GM19239 (cell line): ENCODE results near the gene SMAGP.
"Not testable (repeated sequence)": the region's sequence is repeated elsewhere in the genome, so short reads cannot be mapped to it uniquely, and the experiment has no call there.

Experiments
- DNase-seq: peaks from one replicate; pipeline ENCODE4 v3.0.0; 2011; ENCODE audit warnings: low spot score; ENCODE audit not compliant: insufficient read length
- FAIRE-seq: peaks from 2 replicates; lab custom pipeline; 2011; peaks lifted over from hg19 to GRCh38; lab: Jason Lieb, UNC

SMAGP gene

DNA sequence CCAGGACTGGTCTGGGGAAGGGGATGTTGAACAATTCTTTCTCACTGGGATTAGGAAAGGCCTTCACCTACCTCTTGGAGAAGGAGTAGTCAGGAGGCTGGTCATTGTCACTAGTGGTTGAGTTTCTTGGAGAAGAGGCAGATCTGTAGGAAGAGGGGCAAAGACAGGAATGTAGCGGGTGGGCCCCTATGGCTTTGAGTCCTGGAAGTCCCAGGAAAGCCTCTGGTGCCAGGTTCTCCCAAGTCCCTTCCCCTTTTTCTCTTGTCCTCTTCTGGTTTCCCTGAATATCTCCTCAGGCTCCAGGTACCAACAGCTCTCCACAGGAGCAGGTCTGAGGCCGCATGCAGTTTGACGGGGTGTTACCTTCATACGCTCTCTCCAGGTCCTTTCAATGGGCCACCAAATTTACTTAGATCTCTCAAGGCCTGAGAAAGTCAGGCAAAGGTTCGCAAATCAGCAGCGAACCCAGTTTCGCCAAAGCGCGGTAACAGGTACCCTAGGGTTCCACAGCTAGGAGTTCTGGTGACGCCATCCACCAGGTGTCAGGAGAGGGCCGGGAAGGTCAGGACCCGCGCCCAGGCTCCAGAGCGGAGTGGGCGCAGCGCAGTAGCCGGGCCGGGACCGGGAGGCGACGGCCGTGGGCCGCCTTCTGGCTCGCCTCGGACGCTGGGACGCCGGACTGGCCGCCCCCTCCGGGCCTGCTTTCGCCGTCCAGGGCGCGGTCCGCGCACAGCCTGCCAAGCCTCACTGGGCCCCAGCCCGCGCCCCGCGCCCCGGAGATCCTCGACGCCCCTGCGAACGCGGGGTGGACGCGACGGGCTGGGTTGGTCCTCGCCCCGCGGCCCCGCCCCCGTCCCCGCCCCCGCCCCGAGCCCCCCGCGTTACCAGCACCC is 795 bp downstream of the SMAGP start:
- DNase-seq (no peak), FAIRE-seq (no peak)

DNA sequence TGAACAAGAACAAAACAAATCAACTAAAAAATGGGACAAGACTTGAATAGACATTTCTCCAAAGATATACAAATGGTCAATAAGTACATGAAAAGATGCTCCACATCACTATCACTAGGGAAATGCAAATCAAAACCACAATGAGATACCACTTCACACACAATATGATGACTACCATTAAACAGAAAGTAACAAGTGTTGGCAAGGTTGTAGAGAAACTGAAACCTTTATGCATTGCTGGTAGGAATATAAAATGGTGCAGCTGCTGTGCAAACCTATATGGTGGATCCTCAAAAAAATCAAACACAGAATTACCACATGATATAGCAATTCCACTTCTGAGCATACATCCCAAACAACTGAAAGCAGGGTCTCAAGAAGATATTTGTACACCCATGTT is 5.2 kb downstream of the SMAGP start:
- FAIRE-seq (no peak), DNase-seq (no peak)

DNA sequence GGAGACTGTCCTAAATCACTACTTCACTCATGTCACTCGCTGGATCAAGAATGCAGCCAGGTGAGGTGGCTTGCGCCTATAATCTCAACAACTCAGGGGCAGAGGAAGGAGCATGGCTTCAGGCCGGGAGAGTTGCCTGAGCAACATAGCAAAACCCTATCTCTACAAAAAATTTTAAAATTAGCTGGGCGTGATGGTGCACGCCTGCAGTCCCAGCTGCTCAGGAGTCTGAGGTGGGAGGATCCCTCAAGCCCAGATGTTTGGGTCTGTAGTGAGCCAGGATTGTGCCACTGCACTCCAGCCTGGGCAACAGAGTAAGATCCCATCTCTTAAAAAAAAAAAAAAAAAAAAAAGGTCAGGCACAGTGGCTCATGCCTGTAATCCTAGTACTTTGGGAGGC is 5.9 kb downstream of the SMAGP start:
- DNase-seq (no peak), FAIRE-seq (no peak)

DNA sequence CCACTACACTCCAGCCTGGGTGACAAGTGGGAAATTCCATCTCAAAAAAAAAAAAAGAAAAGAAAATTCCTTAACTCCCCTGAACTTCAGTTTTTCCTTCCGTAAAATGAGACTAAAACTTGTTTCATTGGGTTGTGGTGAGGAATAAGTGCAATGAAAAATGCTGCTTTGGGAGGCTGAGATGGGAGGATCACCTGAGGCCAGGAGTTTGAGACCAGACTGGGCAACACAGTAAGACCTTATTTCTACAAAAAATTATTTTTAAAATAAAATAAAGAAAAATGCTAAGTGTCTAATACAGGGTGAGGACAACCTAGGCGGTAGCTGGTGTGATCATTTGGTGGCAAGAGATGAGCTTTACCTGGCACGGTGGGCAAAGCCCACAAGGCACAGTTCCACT is 6.9 kb downstream of the SMAGP start:
- no peak for DNase-seq
- no peak for FAIRE-seq

DNA sequence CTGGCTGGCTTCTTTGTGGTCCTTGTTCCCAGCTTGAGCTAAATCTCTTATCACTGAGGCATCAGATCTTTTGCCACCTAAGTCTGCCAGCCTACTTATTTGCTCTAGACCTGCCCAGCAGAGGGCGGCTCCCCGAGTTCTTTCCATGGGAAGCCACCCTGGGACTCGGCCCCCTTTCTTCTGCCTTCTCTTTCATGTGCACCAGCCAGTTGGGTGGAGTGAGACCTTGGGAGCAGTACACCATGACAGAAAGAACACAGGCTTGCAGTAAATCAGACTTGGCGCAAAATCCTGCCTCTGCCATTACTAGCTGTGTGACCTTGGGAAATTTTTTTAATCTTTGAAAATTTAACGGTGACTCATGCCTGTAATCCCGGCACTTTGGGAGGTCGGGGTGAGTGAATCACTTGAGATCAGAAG is 7.4 kb downstream of the SMAGP start:
- DNase-seq (no peak), FAIRE-seq (no peak)

DNA sequence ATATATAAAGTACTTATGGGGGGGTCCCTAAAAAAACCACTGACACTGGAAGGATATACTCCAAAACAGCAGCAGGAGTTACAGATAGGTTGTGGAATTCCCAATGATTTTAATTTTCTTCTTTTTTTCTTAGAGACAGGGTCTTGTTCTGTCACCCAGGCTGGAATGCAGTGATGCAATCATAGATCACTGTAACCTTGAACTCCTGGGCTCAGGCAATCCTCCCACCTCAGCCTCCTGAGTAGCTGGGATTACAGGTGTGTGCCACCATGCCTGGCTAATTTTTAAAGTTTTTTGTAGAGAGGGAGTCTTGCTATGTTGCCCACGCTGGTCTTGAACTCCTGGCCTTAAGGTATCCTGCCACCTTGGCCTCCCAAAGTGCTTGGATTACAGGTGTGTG is 10.6 kb downstream of the SMAGP start:
- DNase-seq, FAIRE-seq: not testable (repeated sequence)

DNA sequence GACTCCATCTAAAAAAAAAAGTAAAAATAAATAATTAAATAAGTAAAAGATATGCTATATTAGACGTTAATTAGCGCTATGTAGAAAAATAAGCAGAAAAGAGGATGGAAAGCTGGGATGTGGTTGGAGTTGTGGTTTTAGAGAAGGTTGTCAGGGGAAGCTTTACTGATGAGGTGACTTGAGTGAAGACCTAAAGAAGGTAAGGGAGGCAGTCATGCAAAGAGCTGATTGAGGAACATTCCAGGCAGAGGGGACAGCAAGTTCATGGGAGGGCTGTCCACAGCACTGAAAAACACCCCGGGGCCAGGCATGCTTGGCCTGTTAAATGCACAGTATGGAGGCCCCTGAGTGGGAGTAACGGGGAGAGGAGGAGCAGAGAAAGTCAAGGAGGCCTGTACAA is 15.7 kb downstream of the SMAGP start:
- no peak for FAIRE-seq
- no peak for DNase-seq

DNA sequence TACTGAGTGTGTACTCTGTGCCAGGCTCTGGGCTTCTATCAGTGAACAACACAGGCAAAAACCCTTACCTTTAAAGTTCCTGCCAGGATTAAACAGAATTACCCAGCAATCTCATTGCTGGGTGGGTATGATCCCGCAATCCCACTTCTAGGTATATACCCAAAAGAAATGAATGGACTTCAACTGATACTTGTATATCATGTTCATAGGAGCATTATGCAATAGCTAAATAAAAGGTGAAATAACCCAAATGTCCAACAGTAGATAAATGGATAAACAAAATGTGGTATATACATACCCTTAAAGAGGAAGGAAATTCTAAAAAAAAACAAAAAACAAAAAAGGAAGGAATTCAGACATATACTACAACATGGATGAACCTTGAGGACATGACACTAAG is 16.9 kb downstream of the SMAGP start:
- DNase-seq (no peak), FAIRE-seq (no peak)

DNA sequence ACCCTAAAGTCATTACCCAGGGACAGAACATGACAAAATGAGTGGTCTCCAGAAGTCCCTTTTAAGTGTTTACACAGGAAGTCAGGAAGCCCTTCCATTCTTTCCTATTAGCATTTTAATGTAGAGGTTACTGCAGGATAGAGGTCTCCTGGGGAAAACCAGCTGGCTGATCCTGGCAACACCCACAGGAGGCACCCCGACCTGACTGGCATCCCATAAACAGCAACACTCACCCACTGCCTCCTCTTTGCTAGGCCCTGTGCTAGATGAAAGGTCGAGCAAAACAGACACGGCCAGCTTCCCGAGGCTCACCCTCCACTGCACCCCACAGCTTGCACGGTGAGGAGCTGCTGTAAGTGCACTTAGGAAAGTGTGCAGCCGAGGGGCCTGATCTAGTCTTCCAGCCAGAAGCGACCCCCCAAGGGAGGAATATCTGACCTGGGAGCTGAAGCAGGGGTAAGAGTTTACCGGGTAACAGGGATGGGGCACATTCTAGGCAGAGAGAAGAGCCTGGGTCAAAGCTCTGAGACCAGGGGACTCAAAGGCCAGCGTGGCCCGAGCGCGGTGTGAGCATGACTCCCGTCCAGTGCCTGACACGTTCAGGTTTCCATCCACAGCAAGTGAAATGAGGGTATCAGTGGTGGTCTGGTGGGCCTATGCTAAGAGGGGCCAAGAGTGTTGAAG is 22.6 kb downstream of the SMAGP start:
- no peak for DNase-seq
- FAIRE-seq = no peak

DNA sequence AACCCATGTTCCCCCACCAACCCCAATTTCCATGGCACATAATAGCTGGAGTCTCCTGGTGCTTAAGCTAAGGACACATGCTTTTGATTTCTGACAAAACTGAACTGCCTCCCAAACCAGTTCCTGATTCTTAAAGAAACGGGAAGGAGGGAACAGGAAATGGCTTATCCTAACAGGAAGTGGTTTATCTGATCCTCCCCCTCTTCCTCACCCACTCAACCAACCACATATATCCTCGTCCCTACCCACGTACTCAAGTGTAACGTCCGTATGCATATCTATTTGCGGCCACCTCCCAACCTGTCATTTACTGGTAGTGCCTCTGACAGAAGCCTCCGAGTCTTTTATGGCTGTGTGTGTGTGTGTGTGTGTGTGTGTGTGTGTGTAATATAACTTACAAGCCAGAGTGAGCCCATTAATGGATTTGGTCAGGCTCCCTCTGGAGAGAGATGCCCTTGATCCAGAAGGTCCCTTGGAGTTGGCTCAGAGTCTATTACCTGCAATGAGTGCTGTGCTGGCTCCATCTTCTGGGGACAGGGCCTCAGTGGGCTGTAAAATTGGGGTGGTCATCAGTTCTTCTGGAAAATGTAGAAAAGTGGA is 23.9 kb downstream of the SMAGP start:
- FAIRE-seq (no peak), DNase-seq (no peak)

DNA sequence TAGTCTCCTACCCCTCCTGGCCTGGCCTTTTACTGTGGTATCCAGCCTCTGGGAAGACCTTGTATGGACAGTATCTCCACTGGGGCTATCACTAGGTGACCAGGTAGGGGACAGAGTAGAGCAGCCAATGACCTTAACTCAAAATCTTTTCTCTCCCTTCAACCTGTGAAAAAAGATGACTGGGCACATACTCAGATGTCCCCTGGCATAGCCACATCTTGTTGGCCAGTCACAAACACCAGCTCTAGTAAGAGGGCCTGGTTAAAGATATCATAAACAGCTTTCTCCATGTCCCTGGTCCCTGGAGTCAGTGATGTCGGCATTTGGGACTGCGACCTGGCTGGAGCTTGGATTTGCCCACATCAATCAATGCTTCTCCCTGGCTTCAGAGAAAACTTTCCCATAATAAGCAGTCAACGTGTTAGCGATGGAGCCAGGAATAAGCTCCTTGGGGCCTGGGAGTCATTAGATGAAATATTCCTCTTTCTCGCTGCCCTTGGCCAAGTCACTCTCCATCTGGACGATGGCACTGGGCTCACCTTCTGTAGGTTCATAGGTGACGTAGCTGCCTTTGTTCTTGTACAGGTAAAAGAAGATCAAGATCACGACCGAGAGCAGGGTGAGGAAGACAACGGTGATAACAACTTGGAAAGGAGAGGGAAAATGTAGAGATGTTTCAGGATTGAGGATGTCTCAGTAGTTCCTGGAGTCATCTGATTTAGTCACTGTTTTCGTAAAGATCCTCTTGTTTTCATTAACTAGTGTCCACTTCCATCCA is 24.6 kb downstream of the SMAGP start:
- DNase-seq = no peak
- no peak for FAIRE-seq

DNA sequence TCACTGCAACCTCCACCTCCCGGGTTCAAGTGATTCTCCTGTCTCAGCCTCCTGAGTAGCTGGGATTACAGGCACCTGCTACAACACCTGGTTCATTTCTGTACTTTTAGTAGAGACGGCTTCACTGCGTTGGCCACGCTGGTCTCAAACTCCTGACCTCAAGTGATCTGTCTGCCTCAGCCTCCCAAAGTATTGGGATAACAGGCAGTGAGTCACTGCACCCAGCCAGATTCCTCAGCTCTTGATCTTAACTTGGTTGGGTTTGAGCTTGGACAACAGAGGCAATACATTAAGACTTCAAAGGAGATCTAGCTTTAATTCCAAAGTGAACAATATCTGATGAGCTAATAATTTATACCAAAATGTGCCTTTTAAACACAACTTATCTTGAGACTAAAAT is 25.9 kb downstream of the SMAGP start:
- FAIRE-seq (no peak), DNase-seq (no peak)

DNA sequence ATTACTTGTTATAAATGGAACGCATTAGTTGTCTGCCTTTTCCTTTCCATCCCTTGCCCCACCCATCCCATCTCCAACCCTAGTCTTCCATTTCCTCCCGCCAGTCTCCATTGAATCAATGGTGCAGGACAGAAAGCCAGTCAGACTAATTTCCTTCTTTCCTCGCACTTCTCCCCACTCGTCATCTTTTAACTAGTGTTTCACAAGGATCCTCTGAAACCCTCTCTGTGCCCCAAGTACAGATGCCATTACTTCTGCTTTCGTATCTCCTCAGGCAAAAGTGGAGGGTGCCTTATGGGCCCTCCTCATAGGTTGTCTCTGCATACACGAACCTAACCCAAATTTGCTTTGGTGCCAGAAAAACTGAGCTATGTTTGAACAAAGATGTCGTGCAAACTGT is 27.3 kb downstream of the SMAGP start:
- no peak for DNase-seq

DNA sequence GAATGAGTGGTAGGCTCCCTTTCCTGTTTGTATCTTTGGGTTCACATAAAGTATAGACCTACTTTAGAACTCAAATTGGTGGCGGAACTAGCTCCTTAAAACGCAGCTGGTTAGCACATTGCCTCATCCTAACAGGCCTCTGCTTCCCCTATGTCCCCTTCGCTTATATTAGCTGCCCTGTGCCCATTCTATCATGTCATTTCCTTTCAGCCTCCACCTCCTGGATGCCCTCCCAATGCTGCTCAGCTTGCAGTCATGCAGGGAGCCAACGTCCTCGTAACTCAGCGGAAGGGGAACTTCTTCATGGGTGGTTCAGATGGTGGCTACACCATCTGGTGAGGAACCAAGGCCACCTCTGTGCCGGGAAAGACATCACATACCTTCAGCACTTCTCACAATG is 28.1 kb downstream of the SMAGP start:
- DNase-seq = no peak

More for the DNA sequence above, 27.3 kb downstream of the SMAGP start:
- no peak for FAIRE-seq

DNA sequence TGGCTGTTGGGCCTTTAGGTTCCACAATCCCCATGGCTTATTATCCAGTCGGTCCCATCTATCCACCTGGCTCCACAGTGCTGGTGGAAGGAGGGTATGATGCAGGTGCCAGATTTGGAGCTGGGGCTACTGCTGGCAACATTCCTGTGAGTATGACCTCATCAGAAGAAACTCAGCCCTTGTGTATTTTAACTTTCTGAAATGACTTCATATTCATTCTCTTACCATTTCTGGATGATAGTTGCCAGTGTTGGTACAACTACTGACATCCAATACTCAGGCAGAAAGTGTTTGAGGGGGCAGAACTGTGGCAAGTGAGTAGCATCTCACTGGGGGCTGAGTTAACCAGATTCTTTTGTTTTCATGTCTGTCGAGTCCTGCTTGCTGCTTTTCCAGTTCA is 29.2 kb downstream of the SMAGP start:
- FAIRE-seq (no peak), DNase-seq (no peak)

More for the DNA sequence above, 28.1 kb downstream of the SMAGP start:
- no peak for FAIRE-seq

DNA sequence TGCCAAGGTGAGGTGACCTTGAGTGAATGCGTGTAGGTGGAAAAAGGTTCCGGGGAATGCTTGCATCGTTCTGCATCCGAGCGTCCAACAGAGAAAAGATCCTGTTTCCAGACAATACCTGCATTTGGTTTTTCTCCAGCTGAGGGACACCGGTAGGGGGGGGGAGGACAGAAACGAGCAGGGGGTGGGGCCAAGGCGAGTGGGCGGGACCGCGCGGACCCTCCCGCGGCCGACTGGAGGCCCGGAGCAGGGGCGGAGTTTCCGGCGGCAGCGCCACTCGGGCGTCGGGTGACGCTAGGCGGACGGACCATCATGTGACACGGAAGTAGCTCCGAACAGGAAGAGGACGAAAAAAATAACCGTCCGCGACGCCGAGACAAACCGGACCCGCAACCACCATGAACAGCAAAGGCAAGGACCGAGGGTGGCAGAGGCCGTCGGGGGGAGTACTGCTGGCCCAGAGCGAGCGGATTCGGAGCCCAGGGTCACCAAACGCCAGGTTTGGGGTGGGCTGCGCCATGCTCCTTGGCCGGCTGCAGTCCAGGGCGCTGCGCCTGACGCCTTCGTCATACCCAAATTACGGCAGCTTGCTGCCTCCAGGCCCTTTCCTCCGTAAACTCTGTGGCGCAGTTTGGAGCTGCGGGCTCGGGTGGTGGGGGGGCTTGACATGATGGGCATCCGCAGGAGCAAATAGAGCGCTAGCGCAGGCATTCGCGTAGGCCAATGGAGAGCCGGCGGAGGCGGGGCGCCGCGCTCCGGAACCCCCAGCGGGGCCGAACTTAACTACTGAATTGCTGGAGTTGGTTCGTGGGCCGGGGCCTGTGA is 31.5 kb downstream of the SMAGP start, which contains the start of gene DAZAP2:
DAZAP2 (plus strand) TSS at position 317 of the 825 bp plus-strand sequence; CDS start at position 399, 82 bp downstream.
- peak; percentile 94 for DNase-seq
- peak; percentile 61 for FAIRE-seq

DNA sequence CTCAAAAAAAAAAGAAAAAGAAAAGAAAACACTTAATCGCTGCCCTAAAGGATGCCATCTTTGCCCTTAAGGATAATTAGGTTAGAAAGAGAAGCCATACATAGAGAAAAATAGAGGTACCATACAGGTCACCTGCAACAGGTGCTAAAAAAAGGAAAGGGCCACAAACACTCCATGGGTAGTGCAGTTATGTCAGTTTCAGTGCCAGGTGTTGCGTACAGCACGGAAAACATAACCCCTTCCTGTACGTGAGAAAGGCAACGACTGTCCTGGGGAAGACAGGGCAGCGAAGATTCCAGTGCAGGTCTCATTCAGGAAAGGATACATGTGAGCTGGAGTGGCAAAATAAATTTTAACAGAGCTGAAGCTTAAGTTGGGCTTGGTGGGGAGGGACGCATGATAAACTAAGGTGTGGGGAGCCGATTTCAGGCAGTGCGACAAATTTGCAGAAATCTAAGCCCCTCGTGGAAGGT is 32.1 kb downstream of the SMAGP start:
- no peak for FAIRE-seq
- DNase-seq = no peak

DNA sequence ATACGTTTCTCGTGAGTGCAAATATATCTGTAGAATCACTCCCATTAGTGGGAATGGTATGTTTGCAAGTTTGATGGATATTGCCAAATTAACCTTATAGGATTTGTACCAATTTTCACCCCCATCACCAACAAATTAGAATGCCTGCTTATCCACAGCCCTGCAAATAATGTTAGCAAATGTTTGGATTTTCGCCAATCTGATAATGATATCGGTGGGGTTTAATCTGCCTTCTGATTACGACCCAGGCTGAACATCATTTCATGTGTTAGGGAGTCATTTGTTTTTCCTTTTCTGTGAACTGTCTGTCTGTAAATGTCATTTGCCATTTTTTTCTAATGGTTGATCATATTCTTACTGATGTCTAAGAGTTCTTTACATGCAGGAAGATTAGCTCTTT is 35.7 kb downstream of the SMAGP start:
- no peak for DNase-seq
- no peak for FAIRE-seq

DNA sequence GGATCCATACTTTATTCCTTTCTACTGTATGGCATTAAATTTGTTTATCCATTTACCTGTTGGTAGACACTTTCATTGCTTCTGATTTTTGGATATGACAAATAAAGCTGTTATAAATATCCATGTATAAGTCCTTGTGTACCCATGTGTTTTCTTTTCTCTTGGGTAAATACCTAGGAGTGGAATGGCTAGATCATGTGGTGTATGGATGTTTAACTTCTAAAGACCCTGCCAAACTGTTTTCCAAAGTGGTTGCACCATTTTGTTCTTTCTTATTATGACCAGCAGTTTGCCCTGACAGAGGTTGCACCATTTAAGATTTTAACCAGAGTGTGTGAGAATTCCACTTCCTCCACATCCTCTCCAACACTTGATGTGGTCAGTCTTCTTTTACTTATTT is 37.6 kb downstream of the SMAGP start:
- FAIRE-seq = no peak
- no peak for DNase-seq
